Kidney capillary endothelial cell (primary cell): Measurements from ENCODE around the gene HEPH.
"Not testable (repeated sequence)": the region's sequence is repeated elsewhere in the genome, so short reads cannot be mapped to it uniquely, and the experiment has no call there.

Experiments used
- DNase-seq: peaks from one replicate; pipeline ENCODE4 v3.0.0-alpha.2; 2018; ENCODE audit warnings: low spot score

HEPH gene

DNA sequence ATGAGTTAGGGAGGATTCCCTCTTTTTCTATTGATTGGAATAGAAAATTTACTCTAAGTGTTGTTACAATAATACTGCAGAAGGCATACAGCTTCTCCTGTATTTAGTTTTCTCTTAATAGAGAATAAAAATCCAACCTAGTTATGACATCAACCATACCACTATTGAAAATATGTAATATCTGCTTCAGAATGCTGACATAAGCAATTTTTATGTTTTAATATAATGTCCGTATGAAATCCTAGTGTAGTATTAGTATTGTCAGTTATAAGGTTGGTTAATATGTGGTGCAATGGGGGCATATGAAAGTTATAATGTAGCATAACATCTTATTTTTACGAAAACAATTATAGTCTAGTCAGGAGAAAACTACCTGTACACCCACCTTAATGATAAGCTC lies 68.2 kb downstream of the HEPH start:
- DNase-seq, result no peak

GRCh38 chrX:66233209-66233608 lies 69.2 kb downstream of the HEPH start:
- no peak for DNase-seq

DNA sequence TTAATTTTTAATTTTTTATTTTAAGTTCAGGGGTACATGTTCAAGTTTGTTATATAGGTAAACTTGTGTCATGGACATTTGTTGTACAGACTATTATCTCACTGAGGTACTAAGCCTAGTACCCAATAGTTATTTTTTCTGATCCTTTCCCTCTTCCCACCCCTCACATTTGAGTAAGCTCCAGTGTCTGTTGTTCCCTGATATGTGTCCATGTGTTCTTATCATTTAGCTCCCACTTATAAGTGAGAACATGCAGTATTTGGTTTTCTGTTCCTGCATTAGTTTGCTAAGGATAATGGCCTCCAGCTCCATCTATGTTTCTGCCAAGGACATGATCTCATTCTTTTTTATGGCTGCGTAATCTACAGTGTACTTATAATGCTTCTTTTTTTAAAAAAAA lies 69.9 kb downstream of the HEPH start:
- DNase-seq, result not testable (repeated sequence)

DNA sequence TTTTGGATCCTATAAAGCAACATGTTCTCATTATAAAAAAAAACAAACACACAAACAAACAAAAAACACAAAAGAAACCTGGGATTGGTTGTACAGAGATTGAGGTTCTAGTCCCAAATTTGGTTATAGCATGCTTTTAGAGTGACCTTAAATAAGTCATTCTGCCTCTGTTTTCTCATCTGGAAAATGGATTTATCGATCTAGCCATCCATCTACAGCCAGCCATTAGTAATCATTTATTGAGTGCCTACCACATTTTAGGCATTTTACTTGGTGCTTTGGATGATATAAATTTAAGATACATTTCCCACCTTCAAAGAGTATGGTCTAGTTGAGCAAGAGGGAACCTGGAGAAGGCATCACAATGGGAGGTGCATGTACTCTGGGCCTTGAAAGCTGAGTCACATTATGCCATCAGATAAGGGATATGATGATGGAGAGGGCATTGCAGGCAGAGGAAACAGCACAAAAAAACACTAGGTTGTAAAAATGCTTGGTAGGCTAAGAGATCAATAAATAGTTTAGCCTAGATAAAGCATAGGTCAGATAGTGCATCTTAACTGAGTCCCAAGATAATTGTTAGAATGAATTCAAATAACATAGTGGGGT lies 91.4 kb downstream of the HEPH start:
- no peak for DNase-seq

- DNase-seq, result no peak
Measured at GRCh38 chrX:66262807-66263206, 98.8 kb downstream of the HEPH start.
